NCI-H2171 treated with DMSO at 0.1 percent for 48 hours (cell line): ENCODE results near the gene BUD13.
A peak's percentile ranks its signal among the peaks of the same experiment; 100 is the strongest.
"Not testable (repeated sequence)": the region's sequence is repeated elsewhere in the genome, so short reads cannot be mapped to it uniquely, and the experiment has no call there.

Experiments
- DNase-seq: peaks from one replicate; lab custom pipeline; 2025; lab: John Stamatoyannopoulos, UW

Gene BUD13

DNA sequence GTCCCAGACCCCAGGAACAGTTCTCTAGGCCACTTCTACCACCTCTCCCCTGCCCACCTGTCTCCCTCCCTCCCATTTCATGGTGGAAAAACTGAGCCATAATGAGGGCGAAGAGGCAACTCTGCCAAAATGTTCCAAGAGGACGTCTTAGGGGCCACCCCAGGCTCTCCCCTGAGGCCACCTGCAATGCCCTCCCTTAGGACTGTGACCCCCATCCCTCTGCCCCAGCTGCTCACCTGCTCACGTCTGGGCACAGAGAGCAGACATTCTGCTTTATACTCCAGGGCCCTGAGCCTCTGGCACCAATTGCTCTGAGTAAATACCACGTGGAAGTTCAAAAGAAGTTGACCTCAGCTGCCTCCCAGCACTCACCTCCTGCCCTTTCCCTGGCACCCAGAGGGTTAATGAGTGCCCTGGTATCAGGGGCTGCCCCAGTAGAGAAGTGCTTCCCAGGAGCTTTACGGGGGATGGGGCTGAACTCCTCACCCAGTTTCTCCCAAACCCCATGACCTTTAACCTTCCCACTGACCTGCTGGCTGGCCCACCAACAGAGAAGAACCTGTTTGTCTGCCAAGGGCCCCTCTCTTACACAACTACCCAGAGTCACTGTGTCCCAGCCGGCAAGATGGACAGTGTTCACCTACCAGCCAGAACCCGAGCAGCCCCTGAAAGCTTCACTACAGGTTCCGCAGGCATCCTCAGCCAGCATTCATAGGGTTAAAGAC lies 19.5 kb upstream of the BUD13 start:
- DNase-seq: no peak

DNA sequence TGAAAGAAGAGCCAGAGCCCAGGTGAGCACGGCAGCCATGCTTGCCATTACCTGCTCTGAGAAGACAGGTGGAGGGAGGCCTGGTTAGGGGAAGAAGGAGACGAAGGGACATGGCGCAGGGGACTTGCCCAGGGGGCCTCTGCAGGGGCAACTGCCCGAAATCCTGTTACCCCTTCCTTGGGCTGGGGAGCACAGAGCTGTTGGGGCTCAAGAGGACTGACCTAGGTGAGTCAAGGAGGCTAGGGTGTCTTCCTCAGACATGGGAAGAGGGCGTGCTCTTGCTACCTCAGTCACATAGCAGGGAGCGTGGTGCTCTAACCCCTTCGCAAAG lies 19.0 kb upstream of the BUD13 start, which contains the start of gene APOA5:
TSS of gene APOA5 (minus strand) at position 67 of the 331 bp plus-strand sequence. CDS start at position 48, 19 bp downstream.
- no peak for DNase-seq

DNA sequence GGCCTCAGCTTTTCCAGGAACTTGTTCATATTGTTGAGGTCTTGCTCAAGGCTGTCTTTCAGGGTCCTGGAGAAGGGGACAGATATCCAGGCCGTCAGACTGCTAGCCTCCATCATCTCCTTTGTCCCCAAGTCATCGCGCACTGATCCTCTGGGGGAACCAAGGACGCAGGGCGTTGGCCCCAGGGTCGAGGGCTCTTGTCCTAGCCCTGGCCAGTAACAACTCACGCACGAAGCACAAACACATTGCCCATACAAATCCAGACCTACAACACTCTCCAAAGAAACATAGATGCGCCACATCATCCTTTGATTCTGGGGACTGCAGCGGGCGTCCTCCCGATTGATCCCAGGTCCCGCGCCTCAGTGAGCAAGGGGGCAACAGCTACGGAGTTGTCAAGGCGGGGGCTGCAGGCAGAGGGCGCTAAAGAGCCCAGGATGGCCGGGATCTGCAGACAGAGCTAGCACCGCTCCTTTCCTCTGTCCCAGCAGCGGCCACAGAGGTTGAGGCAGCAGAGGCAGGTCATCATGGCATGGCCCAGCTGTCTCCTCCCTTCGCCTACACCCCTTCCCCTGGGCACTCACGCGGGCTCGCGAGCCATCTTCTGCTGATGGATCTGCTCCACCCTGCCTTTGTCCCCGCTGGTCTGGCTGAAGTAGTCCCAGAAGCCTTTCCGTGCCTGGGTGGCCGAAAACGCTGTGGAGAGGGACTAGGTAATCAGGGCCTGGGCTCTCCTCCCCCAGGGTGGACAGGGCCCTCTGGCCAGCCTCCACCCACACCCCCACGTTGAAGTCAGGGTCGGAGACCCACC lies 18.4 kb upstream of the BUD13 start:
- no peak for DNase-seq

DNA sequence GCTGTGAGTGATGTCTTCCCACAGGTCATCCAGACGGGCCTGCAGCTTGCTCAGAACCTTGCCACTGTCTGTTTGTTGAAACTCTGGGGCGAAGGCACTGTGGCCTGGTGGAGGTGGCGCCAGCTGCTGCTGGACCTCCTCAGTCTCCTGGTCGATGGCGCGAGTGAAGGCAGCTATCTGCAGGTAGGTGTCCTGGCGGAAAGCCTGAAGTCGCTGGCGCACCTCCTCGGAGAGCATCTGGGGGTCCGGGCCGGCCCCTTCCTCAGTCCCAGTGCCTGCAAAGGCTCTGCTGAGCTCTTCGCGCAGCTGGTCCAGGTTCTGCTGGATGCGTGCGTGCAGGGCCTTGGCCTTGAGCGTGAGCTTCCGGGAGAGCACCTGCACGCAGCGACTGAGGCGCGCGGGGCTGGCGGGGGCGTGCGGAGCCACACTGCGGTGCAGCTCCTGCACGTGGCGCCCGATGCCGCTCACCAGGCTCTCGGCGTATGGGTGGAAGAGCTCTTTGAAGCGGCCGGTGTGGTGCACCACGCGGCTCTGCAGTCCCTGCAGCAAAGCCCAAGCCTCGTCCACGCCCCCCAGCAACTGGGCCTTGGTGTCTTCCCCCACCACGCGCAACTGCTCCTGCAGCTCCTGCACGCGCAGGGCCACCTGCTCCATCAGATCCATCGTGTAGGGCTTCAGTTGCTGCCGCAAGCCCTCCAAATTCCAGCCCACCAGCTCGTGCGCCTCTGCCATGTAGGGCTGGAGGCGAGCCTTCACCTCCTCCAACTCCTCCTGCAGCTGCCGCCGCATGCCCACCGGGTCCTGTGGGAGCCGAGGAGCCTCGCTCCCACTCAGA lies 17.6 kb upstream of the BUD13 start:
- no peak for DNase-seq

DNA sequence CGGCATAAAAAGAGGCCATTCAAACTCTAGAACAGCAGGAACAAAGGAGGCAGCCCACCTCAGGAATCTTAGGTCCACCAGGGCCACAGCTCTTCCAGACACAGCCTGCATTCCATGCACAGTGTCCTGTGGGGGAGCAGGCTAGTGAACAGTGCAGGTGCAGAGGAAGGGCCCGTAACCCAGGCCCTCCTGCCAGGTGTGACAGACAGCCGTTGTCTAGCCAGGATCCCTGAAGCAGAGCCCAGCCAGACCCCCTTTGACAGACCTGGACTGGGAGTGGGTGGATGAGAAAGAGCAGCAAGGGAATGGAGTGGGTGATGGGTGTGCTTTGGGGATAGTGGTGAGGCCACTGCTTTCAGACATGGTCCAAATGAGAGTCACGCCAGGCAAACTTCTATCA lies 16.2 kb upstream of the BUD13 start:
- DNase-seq: no peak

DNA sequence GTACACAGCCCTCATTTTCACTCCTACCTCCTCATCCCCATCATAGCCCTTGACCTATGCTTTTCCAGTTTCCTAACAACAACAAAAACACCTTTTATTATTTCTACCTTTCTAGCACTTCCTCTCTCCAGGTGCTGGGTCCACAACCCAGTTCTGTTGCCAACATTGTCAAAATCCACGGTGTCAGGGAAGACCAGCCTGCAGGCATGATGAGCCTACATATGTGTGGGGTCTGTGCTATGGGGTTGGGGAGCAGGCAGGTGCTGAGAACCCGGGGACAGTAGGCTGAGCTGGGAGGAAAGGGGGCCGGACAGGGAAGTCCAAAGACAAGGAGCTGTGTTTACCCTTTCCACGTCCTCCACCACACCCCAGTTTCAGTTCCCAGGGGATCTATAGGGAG lies 15.7 kb upstream of the BUD13 start:
- DNase-seq: no peak

DNA sequence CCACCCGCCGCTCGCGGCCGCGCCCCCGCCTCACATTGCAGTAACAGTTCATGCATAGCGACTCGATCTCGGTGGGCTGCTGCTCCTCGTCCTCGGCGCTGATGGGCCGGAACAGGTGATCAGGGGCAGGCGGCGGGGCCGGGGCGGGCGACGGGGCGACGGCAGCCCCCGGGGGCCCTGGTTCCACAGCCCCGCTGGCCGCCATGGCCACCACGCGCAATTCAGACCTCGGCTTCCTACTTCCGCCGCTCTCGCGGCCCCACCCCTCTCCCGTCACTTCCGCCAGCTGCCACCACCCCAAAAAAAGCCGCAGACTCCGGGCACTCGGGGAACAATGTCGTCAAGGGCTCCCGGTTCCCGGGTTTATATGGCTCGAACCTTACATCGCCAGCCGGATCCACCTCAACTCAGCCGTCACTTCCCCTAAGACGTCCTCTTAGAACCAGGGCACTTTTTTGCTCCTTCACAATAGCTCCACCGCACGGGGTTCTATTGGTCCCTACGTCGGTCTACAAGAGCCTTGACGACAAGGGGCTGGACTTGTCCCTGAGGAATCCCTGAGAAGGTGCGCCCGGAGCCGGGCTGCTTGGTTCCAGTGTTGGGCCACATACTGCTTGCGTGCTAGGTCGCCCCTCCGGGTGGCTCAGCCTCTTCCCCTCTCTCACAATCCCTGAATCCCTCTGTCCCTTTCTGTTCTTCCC lies 15.1 kb upstream of the BUD13 start, which contains the start of gene ZPR1:
TSS of gene ZPR1 (minus strand) at position 238 of the 701 bp plus-strand sequence. CDS start at position 205, 33 bp downstream.
- DNase-seq: peak; percentile 82

DNA sequence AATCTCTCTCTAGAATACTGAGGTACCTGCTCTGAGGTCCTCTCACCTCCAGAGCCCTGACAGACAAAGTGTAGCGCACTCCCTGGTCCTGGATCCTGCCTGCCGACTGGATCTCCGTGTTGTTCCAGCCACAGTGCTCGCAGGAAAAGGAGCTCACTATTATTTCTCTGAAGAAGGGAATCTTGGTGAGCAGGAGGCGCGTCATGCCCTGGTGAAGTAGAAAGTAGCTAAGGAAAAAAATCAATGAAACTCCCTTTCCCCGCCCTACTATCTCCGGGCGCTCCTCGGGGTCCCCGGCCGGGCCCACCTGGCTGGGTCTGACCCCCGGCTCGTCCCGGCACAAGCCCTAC lies 14.6 kb upstream of the BUD13 start:
- DNase-seq: no peak

DNA sequence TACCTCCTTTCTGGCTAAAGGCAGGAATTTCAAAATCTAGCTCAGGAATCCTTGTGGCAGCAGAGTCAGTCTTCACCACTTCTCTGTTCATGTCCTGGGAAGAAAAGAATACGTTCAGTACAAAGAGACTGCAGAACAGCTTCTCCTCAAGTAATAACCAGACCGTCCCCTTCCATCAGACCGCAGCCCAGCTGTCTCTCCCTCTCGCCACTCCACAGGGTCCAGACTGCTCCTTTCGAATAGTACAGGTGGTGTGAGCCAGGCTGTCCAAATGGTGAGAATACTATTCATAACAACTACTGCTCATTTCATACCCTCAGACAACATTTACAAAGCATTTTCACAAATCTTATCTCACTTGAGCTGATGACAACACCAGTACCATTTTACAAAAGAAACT lies 14.2 kb upstream of the BUD13 start:
- DNase-seq: no peak

DNA sequence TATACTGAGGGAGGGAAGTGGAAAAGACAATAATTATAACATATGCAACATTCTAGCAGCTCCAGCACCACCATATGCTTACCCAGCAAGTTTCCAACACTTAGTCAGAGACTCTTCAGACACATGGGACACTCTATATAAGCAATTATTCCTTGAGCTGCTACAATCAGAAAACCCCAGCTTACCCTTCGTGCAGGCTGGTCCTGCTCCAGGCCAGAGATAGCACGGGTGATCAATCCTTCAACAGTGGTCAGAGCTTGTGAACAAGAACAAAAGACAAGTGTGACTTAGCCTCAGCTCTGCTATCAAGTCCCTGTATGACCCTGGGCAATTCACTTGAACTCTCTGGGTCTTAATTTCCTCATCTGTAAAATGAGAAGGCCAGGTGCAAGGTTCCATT lies 13.5 kb upstream of the BUD13 start:
- DNase-seq: no peak

DNA sequence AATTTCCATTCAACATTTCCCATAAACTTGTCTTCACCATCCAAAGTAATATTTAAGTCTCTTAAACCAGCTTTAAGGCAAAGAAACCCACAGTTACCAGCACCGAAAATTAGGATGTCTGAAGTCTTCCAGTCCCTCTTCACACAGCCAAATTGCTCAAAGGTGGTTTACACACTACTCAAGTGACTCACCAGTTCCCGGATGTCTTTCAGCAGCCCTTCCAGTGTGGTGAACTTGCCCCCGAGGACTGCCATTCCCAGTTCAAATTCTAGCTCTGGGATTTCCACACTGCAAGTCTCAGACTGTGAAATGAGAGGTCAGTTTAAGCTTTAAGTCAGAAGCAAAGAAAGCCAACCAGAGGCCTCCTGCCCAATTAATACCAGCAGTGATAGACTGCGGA lies 9.9 kb upstream of the BUD13 start:
- no peak for DNase-seq

DNA sequence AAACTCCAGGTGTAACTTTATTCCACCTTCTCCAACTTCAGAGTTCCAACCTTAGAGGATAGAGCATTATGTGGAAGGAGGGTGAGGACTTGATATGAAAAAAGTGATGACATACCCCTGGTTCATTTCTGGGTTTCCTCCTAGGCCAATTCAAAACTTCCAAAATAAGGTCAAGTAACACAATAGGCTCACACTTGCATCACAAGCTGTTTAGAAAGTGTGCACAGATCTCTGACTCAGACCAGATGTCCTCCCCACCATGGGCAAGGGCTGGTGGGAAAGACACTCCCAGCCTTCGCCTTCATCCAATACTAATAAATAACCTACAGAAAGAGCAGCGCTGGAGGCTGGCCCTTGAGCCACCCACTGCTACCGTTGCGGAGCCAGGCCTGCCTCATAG lies 5.8 kb upstream of the BUD13 start:
- no peak for DNase-seq

DNA sequence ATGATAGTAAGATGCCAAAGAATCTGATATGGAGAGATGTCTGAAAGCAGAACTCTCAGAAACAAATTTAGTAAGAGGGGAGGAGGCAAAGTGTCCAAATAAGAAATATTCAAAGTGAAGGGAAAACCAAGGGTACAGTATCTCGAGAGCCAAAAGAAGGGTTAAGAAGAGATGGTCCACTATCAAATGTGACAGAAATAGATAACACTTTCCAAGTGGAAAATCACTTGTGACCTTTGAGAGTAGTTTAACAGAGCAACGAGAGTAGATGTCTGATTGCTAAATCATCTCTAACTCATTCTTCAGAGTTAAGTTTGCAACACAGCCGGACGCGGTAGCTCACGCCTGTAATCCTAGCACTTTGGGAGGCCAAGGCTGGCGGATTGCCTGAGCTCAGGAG lies 4.3 kb upstream of the BUD13 start:
- DNase-seq: no peak

DNA sequence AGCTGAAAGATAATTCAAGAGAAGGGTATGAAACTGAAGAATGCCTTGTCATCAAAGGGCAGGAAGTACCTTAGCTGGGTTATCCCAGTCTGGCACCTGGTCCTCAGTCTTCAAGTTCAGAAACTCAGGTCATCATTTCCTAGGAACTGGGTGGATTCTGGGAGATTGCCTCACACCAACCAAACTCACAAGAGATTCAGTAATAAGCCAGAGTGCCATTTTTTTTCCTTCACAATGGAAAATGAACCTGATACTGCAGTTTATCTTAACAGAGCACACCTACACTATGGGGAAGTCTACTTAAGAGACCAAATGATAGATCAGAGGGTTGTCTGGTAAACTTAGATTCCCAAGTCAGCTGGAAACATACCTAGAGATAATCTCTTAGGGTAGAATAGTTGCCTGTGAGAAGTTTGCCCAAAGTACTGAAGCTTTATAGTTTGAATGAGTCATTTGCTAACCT lies 3.8 kb upstream of the BUD13 start:
- DNase-seq: no peak

DNA sequence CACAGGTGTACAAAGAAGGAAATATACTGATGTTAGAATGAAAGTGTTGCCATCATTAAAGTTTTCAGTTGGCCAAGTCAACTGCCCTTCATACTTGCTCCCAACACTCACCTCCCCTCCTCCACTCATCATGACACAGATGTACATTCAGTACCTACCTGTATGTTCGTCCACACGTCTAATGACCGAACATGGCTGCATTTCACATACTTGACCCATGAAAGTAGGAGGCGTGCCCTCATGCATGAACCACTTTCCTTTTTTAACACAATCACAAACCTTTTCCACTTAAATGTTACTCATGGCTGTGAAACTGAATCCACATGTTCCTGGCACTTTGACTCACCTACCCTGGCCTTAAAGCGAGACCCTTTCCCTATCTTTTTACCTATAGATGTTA lies 3.2 kb upstream of the BUD13 start:
- no peak for DNase-seq

DNA sequence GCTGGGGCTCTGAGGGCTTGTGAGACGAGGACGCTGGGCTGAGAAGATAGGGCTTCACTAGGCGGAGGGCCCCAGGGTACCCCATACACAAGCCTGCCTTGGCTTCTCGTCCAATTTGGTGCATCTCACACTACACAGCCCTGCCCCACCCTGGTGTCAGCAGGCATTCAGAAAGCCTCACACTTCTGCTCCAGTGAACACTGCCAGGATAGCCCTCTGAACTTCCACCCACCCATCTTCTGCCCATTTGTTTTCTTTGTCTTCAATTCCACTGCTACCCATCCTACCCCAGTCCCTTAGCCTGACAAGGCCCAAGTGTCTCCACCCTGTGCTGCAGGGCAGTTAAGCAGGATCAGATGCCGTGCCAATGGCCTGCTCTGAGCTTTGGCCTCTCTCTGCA lies 1.9 kb upstream of the BUD13 start:
- DNase-seq: no peak

DNA sequence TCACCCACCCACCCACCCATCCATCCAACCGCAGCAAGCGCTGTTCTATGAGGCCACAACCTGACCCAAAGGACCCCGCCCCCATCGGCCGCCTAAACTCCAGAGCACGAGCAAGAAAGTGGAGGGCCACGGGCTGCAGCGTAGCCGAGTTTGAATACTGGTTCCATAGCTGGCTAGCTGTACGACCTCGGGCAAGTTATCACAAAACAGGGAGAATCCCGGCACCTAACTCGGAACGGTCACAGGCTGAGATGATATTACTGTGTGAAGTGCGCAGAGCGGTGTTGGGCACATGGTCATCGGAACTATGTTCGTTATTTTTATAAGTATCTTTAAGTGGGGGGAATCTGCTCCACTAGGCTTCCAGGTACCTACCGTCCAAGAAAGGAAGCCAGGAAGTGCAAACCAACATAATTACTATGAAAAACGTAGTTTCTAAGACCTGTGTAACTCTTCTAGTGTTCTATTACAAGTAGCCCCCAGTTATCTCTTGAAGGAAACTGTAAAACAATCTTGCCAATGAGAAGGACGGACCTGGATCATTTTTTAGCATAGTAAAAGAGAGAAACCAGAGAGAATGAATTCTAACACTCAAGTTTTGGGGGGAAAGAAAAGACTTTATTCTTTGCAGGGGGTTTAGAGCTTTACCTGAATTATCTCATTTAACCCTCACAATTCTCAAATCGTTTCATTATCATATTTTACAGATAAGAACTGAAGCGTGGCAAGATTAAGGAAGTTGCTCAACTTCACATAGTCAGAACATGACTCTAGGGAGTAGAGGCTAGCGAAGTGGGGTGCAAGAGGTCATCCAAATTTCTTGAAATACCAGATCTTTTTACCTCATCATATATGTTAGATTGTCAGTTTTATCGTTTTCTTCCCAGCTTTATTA lies 663 bp upstream of the BUD13 start:
- DNase-seq: no peak

DNA sequence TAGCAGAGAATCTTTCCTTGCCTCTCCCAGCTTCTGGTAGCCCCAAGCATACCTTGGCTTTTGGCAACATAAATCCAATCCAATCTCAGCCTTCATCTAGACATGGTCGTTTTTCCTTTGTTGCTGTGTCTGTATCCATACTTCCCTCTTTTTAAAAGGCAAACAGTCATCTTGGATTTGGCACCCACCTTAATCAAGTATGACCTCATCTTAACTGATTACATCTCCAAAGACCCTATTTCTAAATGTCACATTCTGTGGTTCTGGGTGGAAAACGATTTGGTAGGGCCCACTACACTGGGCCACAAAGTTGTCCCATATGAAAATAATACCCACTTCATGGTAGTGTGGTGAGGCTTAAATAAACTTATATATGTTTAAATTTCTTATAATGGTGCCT lies 852 bp downstream of the BUD13 start:
- no peak for DNase-seq

DNA sequence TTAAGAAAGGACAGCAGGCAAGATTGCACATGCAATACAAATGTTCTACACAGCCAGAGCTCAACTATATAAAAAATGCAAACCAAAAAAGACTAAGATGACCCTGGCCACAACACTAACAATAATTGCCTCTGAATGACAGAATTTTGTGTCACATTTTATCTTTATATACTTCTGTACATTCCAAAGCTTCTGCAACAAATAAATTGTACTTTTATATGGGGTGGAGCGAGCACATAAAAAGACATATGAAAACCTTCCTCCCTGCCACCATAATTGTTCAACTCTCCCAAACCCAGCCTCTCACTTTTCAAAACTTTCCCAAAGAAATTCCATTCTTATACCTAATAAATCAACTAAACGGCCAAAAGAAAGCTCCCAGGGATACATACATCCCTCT lies 10.7 kb downstream of the BUD13 start:
- DNase-seq: no peak

DNA sequence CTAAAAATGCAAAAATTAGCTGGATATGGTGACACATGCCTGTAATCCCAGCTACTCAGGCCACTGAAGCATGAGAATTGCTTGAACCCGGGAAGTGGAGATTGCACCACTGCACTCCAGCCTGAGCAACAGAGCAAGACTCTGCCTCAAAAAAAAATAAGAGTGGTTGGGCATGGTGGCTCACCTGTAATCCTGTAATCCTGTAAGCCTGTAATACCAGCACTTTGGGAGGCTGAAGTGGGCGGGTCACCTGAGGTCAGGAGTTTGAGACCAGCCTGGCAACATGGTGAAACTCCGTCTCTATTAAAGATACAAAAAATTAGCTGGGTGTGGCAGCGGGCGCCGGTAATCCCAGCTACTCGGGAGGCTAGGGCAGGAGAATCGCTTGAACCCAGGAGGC lies 16.7 kb downstream of the BUD13 start:
- DNase-seq: not testable (repeated sequence)
